HG03469 (cell line): ENCODE measurements around the gene MYL3.

Experiments used
- ATAC-seq: cut with Tn5 transposase; IDR thresholded peaks from one replicate; pipeline ENCODE4 v1.9.1; 2021; ENCODE audit warnings: mild to moderate bottlenecking, moderate library complexity, moderate number of reproducible peaks; ENCODE audit not compliant: unreplicated experiment

The MYL3 gene

DNA sequence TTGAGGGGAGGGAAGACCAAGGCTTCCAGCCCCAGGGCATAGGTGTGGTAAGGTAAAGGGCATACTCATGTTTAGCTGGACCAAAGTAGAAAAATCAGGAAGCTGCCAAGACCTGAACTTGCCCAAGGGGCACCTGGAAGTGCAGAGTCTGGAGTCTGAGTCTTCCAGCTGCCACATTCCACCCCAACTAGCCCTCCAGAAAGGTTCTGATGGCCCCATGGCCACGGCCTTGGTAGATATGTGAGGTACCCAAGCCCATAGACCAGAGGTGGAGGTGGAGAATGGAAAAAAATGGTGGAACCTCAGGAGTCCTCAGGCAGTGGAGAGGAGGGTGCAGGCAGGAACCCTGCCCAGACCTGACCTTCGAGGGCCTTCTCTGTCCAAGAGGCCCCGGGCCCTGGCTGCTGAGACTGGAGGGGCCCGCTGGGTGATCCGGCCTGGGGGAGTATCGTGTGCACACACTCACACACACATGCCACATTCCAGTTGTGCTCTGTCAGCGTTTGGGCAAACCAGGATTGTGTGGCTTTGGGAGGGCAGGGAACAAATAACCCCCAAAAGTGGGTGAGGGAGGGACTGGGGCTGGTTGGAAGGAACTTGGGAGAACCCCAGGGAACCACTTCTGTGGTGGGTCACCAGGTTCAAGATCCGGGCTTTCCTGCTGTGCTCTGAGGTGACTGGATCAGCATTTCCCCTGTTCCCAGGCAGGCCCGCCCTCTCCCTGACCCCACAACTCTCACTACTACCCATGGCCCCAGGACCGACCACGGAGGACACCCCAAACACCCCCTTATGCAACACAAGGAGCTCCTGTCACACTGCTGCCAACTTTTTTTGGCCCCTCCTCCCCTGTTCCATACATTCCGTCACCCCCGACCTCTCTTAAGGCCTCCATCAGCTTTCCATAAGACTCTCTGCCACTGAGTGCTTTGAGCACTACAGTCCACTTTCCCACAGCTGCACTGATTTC lies 11.6 kb downstream of the MYL3 start:
- ATAC-seq = no peak

DNA sequence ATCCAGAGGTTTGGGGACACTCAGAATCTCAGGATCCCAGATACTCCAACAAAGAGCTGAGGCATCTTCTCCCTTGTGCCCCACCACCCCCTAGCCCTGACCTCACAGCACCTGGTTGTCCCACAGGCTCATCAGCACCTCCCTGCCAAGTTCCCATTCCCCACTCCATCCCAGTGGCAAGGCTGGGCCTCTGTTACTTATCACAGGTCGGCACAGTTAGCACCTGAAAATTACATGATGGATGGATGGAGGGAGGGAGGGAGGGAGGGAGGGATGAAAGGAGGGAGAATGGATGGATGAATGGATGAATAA lies 12.8 kb downstream of the MYL3 start:
- ATAC-seq = no peak

DNA sequence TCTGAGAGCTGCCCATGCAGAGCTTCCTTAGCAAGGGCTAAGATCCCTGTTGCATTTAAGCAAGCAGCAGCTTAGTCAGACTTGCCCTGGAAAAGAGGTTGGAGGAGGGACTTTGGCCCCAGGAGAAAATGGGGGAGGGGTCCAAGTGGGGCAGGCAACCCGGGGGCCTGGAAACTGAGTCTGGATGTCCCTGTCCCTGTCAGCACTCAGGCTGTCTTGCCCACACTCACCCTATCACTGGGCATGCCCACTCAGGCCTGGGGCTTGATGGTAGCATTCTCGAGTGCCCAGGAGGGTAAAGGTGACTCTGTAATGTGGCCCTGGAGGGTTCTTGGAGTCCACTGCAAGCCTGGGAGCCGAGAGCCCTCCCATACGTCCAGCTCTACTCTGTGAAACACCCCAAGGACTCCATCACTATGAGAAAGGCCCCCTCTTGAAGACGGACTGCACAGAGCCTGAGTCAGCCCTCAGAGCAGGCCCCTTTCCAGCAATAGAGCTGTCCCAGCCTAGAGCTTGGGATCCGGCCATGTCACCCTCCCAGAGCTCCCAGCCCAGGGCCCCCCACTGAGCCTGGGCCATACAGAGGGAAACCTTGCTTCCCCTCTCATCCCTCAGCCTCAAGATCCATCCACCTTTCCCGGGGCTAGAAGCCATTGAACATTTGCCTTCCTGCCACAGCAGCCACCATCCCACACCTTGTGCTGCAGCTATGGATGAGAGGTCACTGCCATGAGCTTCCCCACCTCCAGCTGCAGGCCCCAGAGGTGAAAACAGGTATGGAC lies 13.4 kb downstream of the MYL3 start:
- no peak for ATAC-seq

GRCh38 chr3:46849045-46849631 lies 14.1 kb downstream of the MYL3 start:
- no peak for ATAC-seq

- ATAC-seq = no peak
Observed at GRCh38 chr3:46848271-46849044, 14.8 kb downstream of the MYL3 start.

DNA sequence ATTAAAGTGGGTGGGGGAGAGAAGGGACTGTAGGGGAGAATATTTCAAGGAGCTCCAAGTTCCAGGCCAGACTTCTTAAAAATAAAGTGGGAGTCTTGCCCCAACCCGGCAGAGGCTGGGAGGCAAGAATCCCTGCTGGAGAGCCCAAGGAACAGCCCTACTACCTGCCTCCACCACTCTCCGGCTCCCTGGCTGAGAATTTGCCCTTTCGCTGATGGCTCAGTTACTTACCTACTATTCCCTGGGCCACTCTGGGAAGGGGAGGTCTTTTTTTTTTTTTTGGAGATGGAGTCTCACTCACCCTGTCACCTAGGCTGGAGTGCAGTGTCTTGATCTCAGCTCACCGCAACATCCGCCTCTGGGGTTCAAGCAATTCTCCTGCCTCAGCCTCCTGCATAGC lies 15.5 kb downstream of the MYL3 start:
- ATAC-seq = no peak

DNA sequence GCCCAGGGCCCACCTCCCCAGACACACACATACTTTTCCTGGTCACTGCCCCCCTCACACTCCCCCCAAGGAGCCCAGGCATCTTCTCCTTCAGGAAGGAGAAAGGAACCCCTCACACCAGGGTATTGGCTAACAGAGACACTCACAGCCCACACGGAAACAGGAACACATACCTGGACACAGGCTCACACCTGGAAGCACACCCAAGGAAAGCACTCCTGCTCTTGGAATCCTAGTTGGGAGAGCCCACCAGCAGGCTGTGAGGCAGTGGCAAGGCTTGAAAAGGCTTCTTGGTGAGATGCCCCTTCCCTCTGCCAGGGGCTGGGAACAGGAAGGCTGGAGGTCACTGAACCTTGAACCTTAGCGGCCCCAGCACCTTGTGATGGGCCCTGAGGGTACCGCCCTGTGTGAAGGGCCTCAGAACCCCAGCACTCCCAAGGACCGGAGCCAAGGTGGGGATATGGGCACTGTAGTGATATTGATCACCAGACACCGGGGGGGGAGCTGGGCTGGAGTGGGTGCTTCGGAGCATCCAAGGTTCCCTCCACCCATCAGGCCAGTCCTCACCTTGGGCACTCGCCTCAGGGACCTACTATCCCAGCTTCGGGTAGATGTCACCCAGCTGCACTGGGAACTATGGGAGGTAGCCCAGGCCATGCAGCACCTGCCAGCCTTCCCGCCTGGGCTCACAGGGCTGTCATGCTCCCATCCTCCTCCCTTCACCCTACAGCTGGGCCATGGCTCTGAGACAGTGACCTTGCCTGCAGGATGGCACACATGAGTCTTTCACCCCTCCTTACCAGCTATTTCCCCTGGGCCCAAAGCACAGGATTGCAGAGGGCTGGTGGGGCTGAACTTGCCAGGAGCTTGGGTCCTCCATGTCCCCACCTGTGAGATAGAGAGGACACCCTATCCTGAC lies 16.4 kb downstream of the MYL3 start:
- no peak for ATAC-seq

- ATAC-seq = no peak
Observed at GRCh38 chr3:46845860-46846623, 17.2 kb downstream of the MYL3 start.

DNA sequence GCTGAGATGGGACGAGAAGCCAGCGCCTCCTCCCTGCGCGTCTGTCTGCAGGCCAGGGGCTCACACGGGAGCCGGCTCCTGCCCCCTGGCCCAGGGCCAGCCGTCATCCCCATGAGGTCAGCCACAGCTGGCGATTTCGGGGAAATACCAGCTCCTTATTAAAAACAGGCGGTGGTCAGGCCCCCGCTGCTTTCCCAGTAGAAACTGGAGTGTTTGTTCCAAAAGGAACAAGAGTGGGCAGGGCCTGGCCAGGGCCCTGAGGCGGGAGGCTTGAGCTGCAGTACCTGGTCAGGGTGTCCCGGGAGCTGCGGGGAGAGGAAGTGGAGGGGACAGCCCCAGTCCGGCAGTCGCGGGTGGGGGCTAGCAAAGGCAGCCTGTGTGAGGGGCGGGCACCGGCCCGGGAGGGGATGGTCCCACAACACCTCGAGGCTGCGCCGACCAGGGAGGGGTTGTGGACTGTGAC lies 17.8 kb downstream of the MYL3 start:
- no peak for ATAC-seq

DNA sequence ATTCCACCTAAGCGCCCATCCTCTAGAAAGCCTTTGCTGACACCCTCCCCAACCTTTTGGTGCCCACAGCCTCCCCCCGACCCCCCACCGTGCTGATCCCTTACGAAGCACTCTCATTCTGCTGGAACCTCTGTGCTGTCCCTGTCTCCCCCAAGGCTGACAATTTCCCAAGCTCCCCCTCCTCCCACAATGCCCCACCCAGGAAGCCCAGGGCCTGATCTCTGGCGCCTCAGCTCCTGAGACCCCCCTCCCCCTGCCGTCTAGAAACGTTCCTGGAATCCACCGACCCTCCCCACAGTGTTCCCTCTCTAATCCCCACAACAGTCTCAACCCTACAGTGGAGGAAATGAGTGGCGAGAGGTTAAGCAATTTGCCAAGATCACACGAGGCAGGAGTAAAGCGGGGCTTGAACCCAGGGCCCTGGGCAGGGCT lies 18.3 kb downstream of the MYL3 start:
- no peak for ATAC-seq

GRCh38 chr3:46844397-46844796 lies 18.8 kb downstream of the MYL3 start:
- no peak for ATAC-seq

- ATAC-seq = no peak
Observed at GRCh38 chr3:46843508-46843907, 19.7 kb downstream of the MYL3 start.

GRCh38 chr3:46840491-46840890 lies 22.8 kb downstream of the MYL3 start:
- ATAC-seq = no peak

GRCh38 chr3:46838301-46838700 lies 24.9 kb downstream of the MYL3 start:
- no peak for ATAC-seq

GRCh38 chr3:46835491-46835890 lies 27.8 kb downstream of the MYL3 start:
- ATAC-seq = no peak

GRCh38 chr3:46835054-46835453 lies 28.2 kb downstream of the MYL3 start:
- ATAC-seq = no peak

GRCh38 chr3:46833346-46834300 lies 29.6 kb downstream of the MYL3 start:
- no peak for ATAC-seq

DNA sequence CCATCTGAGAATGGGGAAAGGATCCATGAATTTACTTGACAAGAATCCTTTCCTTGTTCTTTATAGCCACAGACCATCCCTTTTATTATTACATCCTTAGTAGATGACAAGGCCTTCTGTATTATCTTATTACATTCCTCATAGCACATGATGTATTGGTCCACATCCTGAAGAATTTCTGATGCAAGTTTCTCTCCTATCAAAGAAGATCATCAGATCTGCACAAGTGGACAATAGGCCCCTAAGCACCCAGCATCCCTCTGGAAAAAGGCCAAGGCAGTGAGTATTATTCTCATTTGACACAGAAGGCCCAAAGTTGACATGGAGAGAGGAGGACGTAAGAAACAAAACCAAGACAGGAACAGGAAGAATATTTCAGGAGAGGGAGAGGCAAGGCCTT lies 31.4 kb downstream of the MYL3 start:
- ATAC-seq = no peak
